HepG2 (cell line): Measurements from ENCODE around the gene ANKRD2. TPM values are rescaled to one million over a fixed set of nuclear protein-coding genes. Genes with fewer than 3 reads are reported as not detected.
A peak's percentile ranks its signal among the peaks of the same experiment; 100 is the strongest.

Source experiments
- CTCF ChIP-seq: sonication (generic); formaldehyde crosslinking; IDR thresholded peaks from 2 replicates; pipeline ENCODE4 v1.5.0; 2020; ENCODE audit warnings: mild to moderate bottlenecking, missing genetic modification reagents, moderate library complexity
- HCFC1 ChIP-seq: fragments of 150-350 bp; IDR thresholded peaks from 2 replicates; pipeline ENCODE4 v1.6.1; 2014; ENCODE audit warnings: low read depth, low read length
- HMGXB4 ChIP-seq, 2 experiments: sonication (generic) in 1 of 2; formaldehyde crosslinking in 1 of 2; IDR thresholded peaks; 2 replicates each; pipeline versions ENCODE4 v1.4.0 to v1.6.1; 2018 to 2020; ENCODE audit warnings: missing genetic modification reagents in 2 of 2, borderline replicate concordance in 1 of 2, low read depth in 1 of 2, mild to moderate bottlenecking in 1 of 2, missing biosample characterization in 1 of 2
- PATZ1 ChIP-seq: sonication (generic); formaldehyde crosslinking; IDR thresholded peaks from 2 replicates; pipeline ENCODE4 v1.4.0; 2020; ENCODE audit warnings: missing genetic modification reagents
- RAD21 ChIP-seq: fragments of 450-650 bp; formaldehyde crosslinking; IDR thresholded peaks from 2 replicates; pipeline ENCODE4 v1.5.0; 2020; ENCODE audit warnings: mild to moderate bottlenecking
- SMC3 ChIP-seq: IDR thresholded peaks from 2 replicates; pipeline ENCODE4 v1.6.1; 2011; ENCODE audit warnings: low read length, improper control_type of control experiment
- STAG1 ChIP-seq: sonication (generic); formaldehyde crosslinking; IDR thresholded peaks from 2 replicates; pipeline ENCODE4 v1.4.0; 2020; ENCODE audit warnings: missing genetic modification reagents
- ZBTB33 ChIP-seq: sonication (generic); formaldehyde crosslinking; IDR thresholded peaks from 2 replicates; pipeline ENCODE4 v1.4.0; 2020; ENCODE audit warnings: missing genetic modification reagents
- ZFP91 ChIP-seq: sonication (generic); formaldehyde crosslinking; IDR thresholded peaks from 2 replicates; pipeline ENCODE4 v1.9.0; 2022; ENCODE audit warnings: missing genetic modification reagents, mild to moderate bottlenecking, borderline replicate concordance
- ZKSCAN8 ChIP-seq: IDR thresholded peaks from 2 replicates; pipeline ENCODE4 v1.6.1; 2016; ENCODE audit warnings: borderline replicate concordance, missing genetic modification reagents, missing compliant biosample characterization
- ZNF501 ChIP-seq: sonication (generic); formaldehyde crosslinking; IDR thresholded peaks from 2 replicates; pipeline ENCODE4 v1.5.1; 2020; ENCODE audit warnings: mild to moderate bottlenecking, moderate library complexity, missing genetic modification reagents
- ZNF605 ChIP-seq: sonication (generic); formaldehyde crosslinking; IDR thresholded peaks from 2 replicates; pipeline ENCODE4 v1.8.0; 2022; ENCODE audit warnings: mild to moderate bottlenecking, missing genetic modification reagents
- polyA plus RNA-seq, 8 experiments: library from polyadenylated mRNA; depleted of rRNA in 3 of 8; stranded (reverse) in 7 of 8; unstranded in 1 of 8; fragments of >200 nt; fragmentation: Illumina TruSeq in 4 of 8; extraction: Trizol in 4 of 8; gene quantifications; 2 replicates each; pipeline versions ENCODE4 v1.2.1 to v1.2.3, GENCODE V29; 2011 to 2016; ENCODE audit warnings: low read depth in 4 of 8, missing spikeins in 1 of 8, mixed read lengths in 1 of 8; ENCODE audit not compliant: insufficient read depth in 1 of 8
- total RNA-seq, 5 experiments: library from RNA; depleted of rRNA; stranded (reverse); fragments of >200 nt; fragmentation: Illumina TruSeq; extraction: Trizol; gene quantifications; 2 replicates each; pipeline ENCODE4 v1.2.3, GENCODE V29; 2016; ENCODE audit warnings: low read depth in 1 of 5

Gene ANKRD2
- total and polyA plus RNA-seq, 2 of the 13 experiments (the other 11 are each of a cell fraction or from before 2014, with no cell fraction given), result not detected

- TF ChIP-seq HMGXB4 (CRISPR knock-in tag; IDR thresholded peaks at IDR 0.05; ENCODE audit: borderline replicate concordance in 1 of 2, low read depth in 1 of 2) (no peak), CTCF (CRISPR knock-in tag) (peak; percentile 83), RAD21 (CRISPR knock-in tag) (peak; percentile 41; the same call in 1 of the 2 replicates), ZFP91 (CRISPR knock-in tag) (0 out of 2 replicates have a peak, but pooled peaks have one; percentile 9), PATZ1 (CRISPR knock-in tag) (peak; percentile 46; the same call in 1 of the 2 replicates), STAG1 (CRISPR knock-in tag) (peak; percentile 58), ZBTB33 (CRISPR knock-in tag) (0 out of 2 replicates have a peak, but pooled peaks have one; percentile 44), ZKSCAN8 (CRISPR knock-in tag) (no peak), SMC3 (peak; percentile 59), ZNF501 (0 out of 2 replicates have a peak, but pooled peaks have one; percentile 45), HCFC1 (no peak), ZNF605 (CRISPR knock-in tag) (0 out of 2 replicates have a peak, but pooled peaks have one; percentile 25)
Observed at GRCh38 chr10:97534746-97535367, 37.7 kb upstream of the ANKRD2 start (continued).
